Choroid plexus epithelial cell (primary cell): Measurements from ENCODE around the gene ZNF521.
"Not testable (repeated sequence)": the region's sequence is repeated elsewhere in the genome, so short reads cannot be mapped to it uniquely, and the experiment has no call there.

Experiments
- DNase-seq: peaks from one replicate; pipeline ENCODE4 v3.0.0-alpha.2; 2010; ENCODE audit warnings: low read depth
- H3K4me3 ChIP-seq: 2 replicates; pipeline ENCODE4 v1.5.1; 2011; ENCODE audit warnings: low read depth, mild to moderate bottlenecking, control low read depth, low read length, moderate library complexity
- TF ChIP-seq, protein P1 (sequence below): conservative IDR thresholded peaks from 2 replicates; pipeline ENCODE4 v1.5.1; 2011; ENCODE audit warnings: low read depth, mild to moderate bottlenecking, control low read depth, inconsistent platforms, low read length, moderate library complexity

ZNF521 gene

DNA sequence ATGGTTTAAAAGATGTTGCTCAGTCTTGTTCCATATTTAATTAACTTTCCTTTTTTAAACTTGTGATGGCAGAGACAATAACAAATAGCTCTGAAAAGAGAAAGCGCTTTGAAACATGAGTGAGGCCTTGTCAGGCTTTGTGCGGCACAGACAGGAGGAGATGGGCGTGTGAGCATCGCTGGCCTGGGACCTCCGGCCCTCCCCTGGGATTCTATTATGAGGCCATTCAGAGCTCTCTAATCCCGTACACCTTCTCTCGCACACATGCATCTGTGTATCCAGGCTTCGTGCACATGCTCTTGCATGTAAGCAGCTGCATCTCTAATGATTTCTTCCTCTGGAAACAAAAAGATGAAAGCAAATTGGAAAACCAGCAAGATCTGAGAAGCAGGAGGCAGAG, 313.7 kb downstream of the ZNF521 start:
- TF ChIP-seq, protein P1, sequence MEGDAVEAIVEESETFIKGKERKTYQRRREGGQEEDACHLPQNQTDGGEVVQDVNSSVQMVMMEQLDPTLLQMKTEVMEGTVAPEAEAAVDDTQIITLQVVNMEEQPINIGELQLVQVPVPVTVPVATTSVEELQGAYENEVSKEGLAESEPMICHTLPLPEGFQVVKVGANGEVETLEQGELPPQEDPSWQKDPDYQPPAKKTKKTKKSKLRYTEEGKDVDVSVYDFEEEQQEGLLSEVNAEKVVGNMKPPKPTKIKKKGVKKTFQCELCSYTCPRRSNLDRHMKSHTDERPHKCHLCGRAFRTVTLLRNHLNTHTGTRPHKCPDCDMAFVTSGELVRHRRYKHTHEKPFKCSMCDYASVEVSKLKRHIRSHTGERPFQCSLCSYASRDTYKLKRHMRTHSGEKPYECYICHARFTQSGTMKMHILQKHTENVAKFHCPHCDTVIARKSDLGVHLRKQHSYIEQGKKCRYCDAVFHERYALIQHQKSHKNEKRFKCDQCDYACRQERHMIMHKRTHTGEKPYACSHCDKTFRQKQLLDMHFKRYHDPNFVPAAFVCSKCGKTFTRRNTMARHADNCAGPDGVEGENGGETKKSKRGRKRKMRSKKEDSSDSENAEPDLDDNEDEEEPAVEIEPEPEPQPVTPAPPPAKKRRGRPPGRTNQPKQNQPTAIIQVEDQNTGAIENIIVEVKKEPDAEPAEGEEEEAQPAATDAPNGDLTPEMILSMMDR = no peak
- H3K4me3 ChIP-seq = no peak overlapping the region
- no peak for DNase-seq

DNA sequence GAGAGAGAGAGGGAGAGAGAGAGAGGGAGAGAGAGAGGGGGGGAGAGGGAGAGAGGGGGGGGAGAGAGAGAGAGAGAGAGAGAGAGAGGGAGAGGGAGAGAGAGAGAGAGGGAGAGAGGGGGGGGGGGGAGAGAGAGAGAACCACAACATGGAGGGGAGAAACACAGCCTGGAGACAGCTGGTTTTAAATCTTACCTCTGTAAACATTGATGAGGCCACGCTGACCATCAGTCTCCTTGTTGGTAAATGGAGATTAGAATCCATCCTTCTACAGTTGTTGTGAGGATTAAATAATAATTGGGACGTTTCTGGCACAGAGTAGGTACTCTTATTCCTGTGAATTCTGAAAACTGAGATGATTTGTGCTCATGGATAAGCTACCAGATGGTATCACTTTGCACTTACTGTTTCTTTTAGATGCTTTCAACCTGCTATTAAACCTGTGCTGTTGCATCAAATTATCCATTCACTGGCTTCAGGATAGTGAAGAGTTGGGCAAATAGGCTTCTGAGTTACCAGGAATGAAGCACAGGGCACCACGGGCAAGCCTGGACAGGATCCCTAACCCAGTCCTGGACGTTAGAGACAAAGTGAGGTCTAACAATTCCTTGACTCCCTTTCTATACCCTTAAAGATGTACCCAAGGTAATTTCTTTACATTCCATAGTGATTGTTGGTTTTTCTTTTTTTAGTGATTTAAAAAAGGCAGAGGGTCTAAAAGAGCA, 318.1 kb downstream of the ZNF521 start:
- no peak overlapping the region for H3K4me3 ChIP-seq
- TF ChIP-seq, protein P1 = no peak
- no peak for DNase-seq

DNA sequence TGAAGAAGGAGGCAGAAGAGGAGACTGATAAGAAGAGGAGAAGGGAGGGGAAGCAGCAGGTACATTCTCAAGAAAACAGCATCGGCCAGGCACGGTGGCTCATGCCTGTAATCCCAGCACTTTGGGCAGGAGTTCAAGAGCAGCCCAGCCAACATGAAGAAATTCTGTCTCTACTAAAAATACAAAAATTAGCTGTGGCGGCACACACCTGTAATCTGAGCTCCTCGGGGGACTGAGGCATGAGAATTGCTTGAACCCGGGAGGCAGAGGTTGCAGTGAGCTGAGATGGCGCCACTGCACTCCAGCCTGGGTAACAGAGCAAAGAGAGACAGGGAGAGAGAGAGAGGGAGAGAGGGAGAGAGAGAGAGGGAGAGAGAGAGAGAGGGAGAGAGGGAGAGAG, 318.8 kb downstream of the ZNF521 start:
- not testable (repeated sequence) for DNase-seq, H3K4me3 ChIP-seq

DNA sequence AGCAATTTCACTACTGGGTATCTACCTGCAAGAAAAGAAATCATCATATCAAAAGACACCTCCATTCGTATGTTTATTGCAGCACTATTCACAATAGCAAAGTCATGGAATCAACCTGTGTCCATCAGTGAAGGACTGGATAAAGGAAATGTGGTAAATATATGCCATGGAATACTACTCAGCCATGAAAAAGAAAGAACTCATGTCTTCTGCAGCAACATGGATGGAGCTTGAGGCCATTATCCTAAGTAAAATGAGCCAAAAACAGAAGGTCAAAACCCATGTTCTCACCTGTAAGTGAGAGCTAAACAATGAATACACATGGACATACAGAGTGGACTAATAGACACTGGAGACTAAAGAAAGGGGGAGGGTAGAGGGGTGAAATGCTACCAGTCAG, 322.2 kb downstream of the ZNF521 start:
- H3K4me3 ChIP-seq = no peak overlapping the region
- TF ChIP-seq, protein P1 = no peak
- no peak for DNase-seq

DNA sequence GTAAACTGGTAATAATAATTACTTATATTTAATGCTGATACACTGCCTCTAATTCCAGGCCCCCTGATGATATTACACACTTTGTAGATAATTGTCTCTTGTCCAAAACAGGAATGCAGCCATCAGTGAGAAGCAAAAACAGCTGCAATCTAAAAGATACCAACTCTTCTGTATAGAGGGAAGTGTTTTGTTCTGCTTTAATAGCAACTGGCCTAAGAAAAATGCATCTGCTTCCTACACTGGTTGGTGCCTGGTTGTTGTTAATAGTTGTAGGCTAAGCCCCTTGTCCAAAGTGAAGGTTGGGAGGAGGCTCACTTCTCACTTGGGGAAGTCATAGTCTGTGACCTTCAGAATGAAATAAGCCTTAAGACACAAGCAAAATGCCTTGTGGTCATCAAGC, 332.0 kb downstream of the ZNF521 start:
- DNase-seq = no peak
- no peak overlapping the region for H3K4me3 ChIP-seq
- TF ChIP-seq, protein P1 = no peak

DNA sequence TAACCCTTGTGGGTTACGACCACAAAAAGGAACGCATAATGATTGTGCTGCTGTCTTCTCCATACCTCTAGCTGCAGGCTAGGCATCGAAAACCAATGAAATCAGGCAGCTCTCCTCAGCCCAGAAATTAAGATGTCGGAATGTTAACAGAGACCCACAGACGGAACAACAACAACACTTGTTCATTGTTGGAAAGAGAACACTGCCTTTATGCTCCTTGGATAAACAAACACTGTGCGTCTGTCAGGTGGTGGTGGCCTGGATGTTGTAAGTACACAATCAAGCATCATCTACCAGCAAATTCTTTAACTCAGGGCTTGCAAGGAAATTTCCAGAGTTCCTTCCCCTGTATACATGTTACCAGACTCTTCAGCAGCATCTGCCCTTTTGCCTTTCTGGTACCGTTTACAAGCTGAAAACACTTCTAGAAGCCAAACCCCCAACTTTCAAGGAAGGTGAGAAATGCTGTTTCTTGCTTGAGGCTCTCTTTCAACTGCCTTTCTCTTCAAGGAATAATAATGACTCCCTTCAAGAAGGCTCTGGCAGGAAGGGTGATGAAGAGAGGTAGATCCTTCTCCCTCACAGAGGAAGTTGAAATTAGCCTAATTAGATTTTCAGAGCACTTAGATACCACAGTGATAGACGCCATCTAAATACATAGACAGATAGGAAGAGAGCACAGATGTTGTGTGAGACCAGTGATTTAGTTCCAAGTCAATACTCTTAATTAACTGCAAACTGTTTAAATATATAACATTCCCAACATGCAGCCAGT, 332.7 kb downstream of the ZNF521 start:
- TF ChIP-seq, protein P1 = no peak
- no peak overlapping the region for H3K4me3 ChIP-seq
- DNase-seq = no peak

DNA sequence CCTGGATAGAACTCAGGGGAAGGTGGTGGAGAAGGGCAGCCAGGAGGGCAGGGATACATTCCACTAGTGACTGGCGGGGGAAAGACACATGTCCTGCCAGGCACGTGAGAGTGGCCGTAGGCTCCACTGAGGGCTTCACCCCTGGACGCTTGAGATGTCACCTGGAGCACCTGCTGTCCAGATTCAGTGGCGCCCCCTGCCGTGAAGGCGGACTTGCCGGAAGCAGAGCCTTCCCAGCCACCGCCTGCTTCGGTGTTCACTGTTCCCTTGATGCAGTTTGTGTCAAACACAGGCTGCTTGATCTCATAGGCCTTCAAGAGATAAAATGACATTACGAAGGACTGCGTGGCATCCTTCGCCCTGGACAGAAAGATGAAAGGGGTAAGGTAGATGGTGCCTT, 335.3 kb downstream of the ZNF521 start:
- H3K4me3 ChIP-seq = no peak overlapping the region
- DNase-seq = no peak
- TF ChIP-seq, protein P1 = no peak
